Upper lobe of left lung (tissue), 6 donors: ENCODE data around the gene FRYL. TPM values are rescaled to one million over a fixed set of nuclear protein-coding genes. Genes with fewer than 3 reads are reported as not detected.

ENCODE experiments used
- ATAC-seq, 2 donors: fragments of 200-7000 bp; cut with Tn5 transposase; one replicate each; pipeline ENCODE4 v1.9.1; 2022; ENCODE audit warnings: mild to moderate bottlenecking in 2 of 2, moderate library complexity in 2 of 2; ENCODE audit not compliant: low FRiP score in 2 of 2
- DNase-seq, 2 donors: peaks; one replicate each; pipeline ENCODE4 v3.0.0-alpha.2; 2019 to 2020
- H3K27ac ChIP-seq, 4 donors: fragments of 200-600 bp; sonication (generic); one replicate each; pipeline ENCODE4 v1.5.1; 2016 to 2019
- H3K27me3 ChIP-seq, 4 donors: fragments of 200-600 bp; sonication (generic); one replicate each; pipeline ENCODE4 v1.5.1; 2017 to 2019
- H3K36me3 ChIP-seq, 4 donors: fragments of 200-600 bp; sonication (generic); one replicate each; pipeline ENCODE4 v1.5.1; 2016 to 2019
- H3K4me1 ChIP-seq, 4 donors: fragments of 200-600 bp; sonication (generic); one replicate each; pipeline ENCODE4 v1.5.1; 2018 to 2019
- H3K4me3 ChIP-seq, 4 donors: fragments of 200-600 bp; sonication (generic); one replicate each; pipeline ENCODE4 v1.5.1; 2017 to 2019; ENCODE audit warnings: mild to moderate bottlenecking in 2 of 4, moderate library complexity in 1 of 4
- H3K9me3 ChIP-seq, 4 donors: fragments of 200-600 bp; sonication (generic); one replicate each; pipeline ENCODE4 v1.5.1; 2018 to 2019
- CTCF ChIP-seq, 6 experiments: fragments of 450-650 bp in 4 of 6; fragments of 200-600 bp in 2 of 6; sonication (generic) in 2 of 6; IDR thresholded peaks; one replicate each; pipeline ENCODE4 v1.5.1; 2016 to 2019; ENCODE audit warnings: antibody characterized with exemption in 6 of 6
- EP300 ChIP-seq, 4 donors: sonication (generic); formaldehyde crosslinking; IDR thresholded peaks; one replicate each; pipeline ENCODE4 v1.5.1; 2017; ENCODE audit warnings: antibody characterized with exemption in 4 of 4, control low read depth in 2 of 4
- POLR2A ChIP-seq, 4 donors: fragments of 450-650 bp; IDR thresholded peaks; one replicate each; pipeline ENCODE4 v1.5.1; 2016 to 2017; ENCODE audit warnings: antibody characterized with exemption in 4 of 4, mild to moderate bottlenecking in 2 of 4
- POLR2AphosphoS5 ChIP-seq, 2 donors: sonication (generic); formaldehyde crosslinking; IDR thresholded peaks; one replicate each; pipeline ENCODE4 v1.5.1; 2017; ENCODE audit warnings: antibody characterized with exemption in 2 of 2
- WGBS, 2 donors: methylation state at CpG; one replicate each; pipeline ENCODE4 v1.1.5; 2017 to 2018; 5-methylcytosine and 5-hydroxymethylcytosine counted together
- total RNA-seq, 6 donors: library from RNA; depleted of rRNA in 4 of 6; stranded (reverse); fragments of >200 nt in 4 of 6; gene quantifications; one replicate each; pipeline versions ENCODE4 v1.1.0 to v1.2.1, GENCODE V29; 2016 to 2021
- donor health status: DM: no; HTN: no; CAD: no; lungs with moderate emphysema.
- donor health status: DM: no; HTN: yes; CAD: no; lungs with severe emphysema.

The FRYL gene
- total RNA-seq, 6 donors from 2014 or later = 48.6 to 96.9 (median 69.2) TPM

DNA sequence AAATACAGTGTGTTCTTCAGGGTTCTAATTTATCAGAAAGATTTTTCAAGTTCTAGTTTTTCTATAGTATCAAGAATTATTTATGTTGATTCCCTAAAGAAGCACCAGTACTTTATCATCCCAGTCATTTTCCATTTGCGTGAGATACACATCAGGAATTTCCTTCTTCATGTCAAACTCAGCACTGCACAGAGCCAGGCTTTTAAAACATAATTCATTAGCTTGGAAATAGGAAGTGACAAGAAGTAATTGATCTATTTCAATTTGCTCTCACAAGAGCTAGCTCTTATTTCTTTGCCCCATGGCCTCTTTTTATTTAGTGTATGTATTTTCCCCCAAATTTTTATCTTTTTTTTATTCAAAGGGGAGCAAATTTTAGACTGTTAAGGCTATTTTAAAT is 309.9 kb downstream of the FRYL start:
- H3K36me3 ChIP-seq = no peaks in the 10 kb centered on the region
- no peak for ATAC-seq
- no peak for DNase-seq
- TF ChIP-seq EP300 (IDR thresholded peaks at IDR 0.05) (no peak), CTCF (IDR thresholded peaks at IDR 0.05) (no peak), POLR2AphosphoS5 (IDR thresholded peaks at IDR 0.05) (no peak), POLR2A (IDR thresholded peaks at IDR 0.05) (no peak)
- no peaks in the 10 kb centered on the region for H3K27me3 ChIP-seq
- H3K9me3 ChIP-seq = no peaks in the 10 kb centered on the region
- no peak overlapping the region for H3K4me3 ChIP-seq
- no peaks in the 10 kb centered on the region for H3K4me1 ChIP-seq
- WGBS, 2 donors = 66 to 67% methylated on average over 1 of the region's 1 CpG
- H3K27ac ChIP-seq = no peak overlapping the region

- no peak overlapping the region for H3K27ac ChIP-seq
- H3K4me1 ChIP-seq = no peaks in the 10 kb centered on the region
- H3K36me3 ChIP-seq = no peaks in the 10 kb centered on the region
- H3K4me3 ChIP-seq = no peak overlapping the region
- ATAC-seq (no peak), DNase-seq (no peak)
- H3K9me3 ChIP-seq = no peaks in the 10 kb centered on the region
- WGBS, 2 donors = 79 to 82% methylated on average over 4 to 5 of the region's 5 CpGs
- H3K27me3 ChIP-seq = no peaks in the 10 kb centered on the region
- TF ChIP-seq EP300 (IDR thresholded peaks at IDR 0.05) (no peak), POLR2AphosphoS5 (IDR thresholded peaks at IDR 0.05) (no peak), POLR2A (IDR thresholded peaks at IDR 0.05) (no peak), CTCF (IDR thresholded peaks at IDR 0.05) (no peak)
These were observed 312.2 kb downstream of the FRYL start for GRCh38 chr4:48467891-48468290.

GRCh38 chr4:48467442-48467841 is 312.6 kb downstream of the FRYL start:
- Histone ChIP-seq H3K4me3 (no peak overlapping the region), H3K27ac (no peak overlapping the region), H3K4me1 (no peaks in the 10 kb centered on the region), H3K36me3 (no peaks in the 10 kb centered on the region), H3K9me3 (no peaks in the 10 kb centered on the region), H3K27me3 (no peaks in the 10 kb centered on the region)
- no peak for ATAC-seq
- WGBS, 2 donors = 74 to 75% methylated on average over 2 of the region's 2 CpGs
- no peak for DNase-seq
- no peak for TF ChIP-seq CTCF (IDR thresholded peaks at IDR 0.05)
- no peak for TF ChIP-seq POLR2A (IDR thresholded peaks at IDR 0.05)
- no peak for TF ChIP-seq EP300 (IDR thresholded peaks at IDR 0.05)
- TF ChIP-seq POLR2AphosphoS5 (IDR thresholded peaks at IDR 0.05) = no peak

DNA sequence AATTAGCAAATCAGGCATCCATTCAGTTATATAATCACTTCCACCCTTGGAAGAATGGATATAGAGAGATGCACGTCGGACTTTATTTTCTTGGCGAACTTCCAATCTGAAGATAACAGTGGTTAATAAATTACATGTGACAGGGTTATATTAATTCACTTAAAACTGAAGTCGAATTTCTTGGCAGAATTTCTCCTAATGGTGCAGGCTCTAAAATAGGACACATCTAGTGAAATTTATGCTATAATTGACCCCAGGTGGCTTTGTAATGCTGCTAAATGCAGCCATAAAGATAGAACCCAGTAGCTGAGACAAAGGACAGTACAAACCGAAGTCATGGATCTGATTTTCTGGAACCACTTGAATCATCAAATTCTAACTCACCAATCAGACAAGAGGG is 317.7 kb downstream of the FRYL start:
- TF ChIP-seq CTCF (IDR thresholded peaks at IDR 0.05) = no peak
- no peak for TF ChIP-seq POLR2A (IDR thresholded peaks at IDR 0.05)
- TF ChIP-seq POLR2AphosphoS5 (IDR thresholded peaks at IDR 0.05) = no peak
- TF ChIP-seq EP300 (IDR thresholded peaks at IDR 0.05) = no peak
- Histone ChIP-seq H3K27ac (no peak overlapping the region), H3K9me3 (no peaks in the 10 kb centered on the region), H3K36me3 (no peaks in the 10 kb centered on the region), H3K4me3 (no peak overlapping the region), H3K4me1 (no peaks in the 10 kb centered on the region), H3K27me3 (no peaks in the 10 kb centered on the region)
- ATAC-seq (no peak), DNase-seq (no peak)
- 54 to 59% methylated on average over 5 of the region's 5 CpGs for WGBS, 2 donors

DNA sequence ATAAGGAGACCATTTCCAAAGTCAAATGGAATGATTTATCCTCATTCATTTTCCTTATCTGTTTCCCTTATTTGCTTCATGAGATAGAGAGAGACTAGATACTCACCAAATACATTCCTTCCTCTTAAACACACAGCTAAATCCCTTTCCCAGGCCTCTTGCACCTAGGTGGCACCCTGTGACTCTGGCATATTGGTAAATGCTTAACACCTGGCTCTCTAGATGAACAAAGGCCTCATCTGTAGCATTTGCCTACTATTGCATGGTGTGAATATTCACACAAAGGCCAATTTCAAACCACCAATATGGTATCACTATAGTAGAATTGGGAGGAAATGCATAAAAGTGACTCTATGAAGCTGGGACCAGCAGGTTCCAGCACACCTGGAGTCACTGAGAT is 319.1 kb downstream of the FRYL start:
- H3K9me3 ChIP-seq = no peaks in the 10 kb centered on the region
- no peaks in the 10 kb centered on the region for H3K27me3 ChIP-seq
- H3K4me3 ChIP-seq = no peak overlapping the region
- no peaks in the 10 kb centered on the region for H3K4me1 ChIP-seq
- ATAC-seq = no peak
- no peak for DNase-seq
- no peak overlapping the region for H3K27ac ChIP-seq
- no peaks in the 10 kb centered on the region for H3K36me3 ChIP-seq
- TF ChIP-seq POLR2AphosphoS5 (IDR thresholded peaks at IDR 0.05) (no peak), CTCF (IDR thresholded peaks at IDR 0.05) (no peak), POLR2A (IDR thresholded peaks at IDR 0.05) (no peak), EP300 (IDR thresholded peaks at IDR 0.05) (no peak)
